Type B pancreatic cell (in vitro differentiated cells): Measurements from ENCODE around the gene LHX3. TPM values are rescaled to one million over a fixed set of nuclear protein-coding genes. Genes with fewer than 3 reads are reported as not detected.

Source experiments
- DNase-seq: peaks from one replicate; pipeline ENCODE4 v3.0.0; 2021; ENCODE audit warnings: mixed read lengths; ENCODE audit not compliant: unreplicated experiment; ENCODE audit errors: extremely low spot score
- H3K27ac Mint-ChIP-seq: 2 replicates; pipeline ENCODE4 v1.8.0; 2021; ENCODE audit warnings: mild to moderate bottlenecking, mixed read lengths
- H3K27me3 Mint-ChIP-seq: 2 replicates; pipeline ENCODE4 v1.8.0; 2021; ENCODE audit warnings: mixed read lengths
- H3K36me3 Mint-ChIP-seq: 2 replicates; pipeline ENCODE4 v1.8.0; 2021; ENCODE audit warnings: mixed read lengths
- H3K4me1 Mint-ChIP-seq: one replicate; pipeline ENCODE4 v1.8.0; 2021; ENCODE audit warnings: mixed read lengths; ENCODE audit not compliant: unreplicated experiment
- H3K4me3 Mint-ChIP-seq: 2 replicates; pipeline ENCODE4 v1.8.0; 2021; ENCODE audit warnings: mild to moderate bottlenecking, mixed read lengths
- H3K9me3 Mint-ChIP-seq: 2 replicates; pipeline ENCODE4 v1.8.0; 2021; ENCODE audit warnings: mixed read lengths
- CTCF ChIP-seq: fragments of 200-600 bp; sonication (generic); conservative IDR thresholded peaks from 2 replicates; pipeline ENCODE4 v1.5.0; 2021; ENCODE audit warnings: antibody characterized with exemption, mild to moderate bottlenecking
- total RNA-seq: library from RNA; stranded (reverse); gene quantifications from 2 replicates; pipeline ENCODE4 v1.2.1, GENCODE V29; 2021; ENCODE audit warnings: low replicate concordance

The LHX3 gene
- total RNA-seq, 1 donor from 2014 or later = 0.10 TPM

- H3K4me1 Mint-ChIP-seq = peaks cover 12% of the 10 kb centered on the region
Measured at GRCh38 chr9:136222166-136222905, 17.4 kb upstream of the LHX3 start.

DNA sequence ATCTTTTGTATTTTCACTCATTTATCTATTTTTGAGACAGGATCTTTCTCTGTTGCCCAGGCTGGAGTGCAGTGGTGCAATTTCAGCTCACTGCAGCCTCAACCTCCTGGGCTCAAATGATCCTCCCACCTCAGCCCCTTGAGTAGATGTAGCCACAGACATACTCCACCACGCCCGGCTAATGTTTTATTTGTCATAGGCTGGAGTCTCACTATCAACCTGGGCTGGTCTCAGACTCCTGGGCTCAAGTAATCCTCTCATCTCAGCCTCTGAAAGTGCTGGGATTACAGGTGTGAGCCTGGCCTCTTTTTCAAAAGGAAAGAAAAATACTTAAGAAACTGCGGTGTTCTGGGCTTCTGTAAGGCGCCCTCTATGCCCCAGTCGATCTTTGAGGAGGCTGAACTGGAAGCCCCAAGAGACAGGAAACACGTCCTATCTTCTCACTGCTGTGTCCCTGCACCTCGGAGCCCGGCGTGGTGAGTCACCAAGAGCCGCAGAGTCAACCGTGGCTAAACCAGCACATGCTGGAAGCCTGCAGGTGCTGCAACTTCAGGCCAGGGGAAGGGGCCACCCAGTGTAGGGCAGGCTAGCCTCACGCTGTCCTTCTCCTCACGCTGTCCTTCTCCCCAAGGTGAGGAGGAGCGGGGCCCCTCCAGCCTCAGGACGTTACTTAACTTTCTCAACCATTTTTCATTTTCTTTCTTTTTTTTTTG is 15.2 kb upstream of the LHX3 start:
- no peak overlapping the region for H3K27ac Mint-ChIP-seq
- H3K4me3 Mint-ChIP-seq = no peak overlapping the region
- H3K36me3 Mint-ChIP-seq = peaks cover 4% of the 10 kb centered on the region
- TF ChIP-seq CTCF = no peak
- peaks cover 5% of the 10 kb centered on the region for H3K4me1 Mint-ChIP-seq
- H3K9me3 Mint-ChIP-seq = no peaks in the 10 kb centered on the region
- no peak for DNase-seq
- no peaks in the 10 kb centered on the region for H3K27me3 Mint-ChIP-seq

More at GRCh38 chr9:136222166-136222905, 17.4 kb upstream of the LHX3 start:
- Mint-ChIP-seq H3K27me3 (no peaks in the 10 kb centered on the region), H3K36me3 (peaks cover 4% of the 10 kb centered on the region), H3K27ac (no peak overlapping the region), H3K4me3 (no peak overlapping the region), H3K9me3 (no peaks in the 10 kb centered on the region)
- DNase-seq = no peak
- no peak for TF ChIP-seq CTCF

DNA sequence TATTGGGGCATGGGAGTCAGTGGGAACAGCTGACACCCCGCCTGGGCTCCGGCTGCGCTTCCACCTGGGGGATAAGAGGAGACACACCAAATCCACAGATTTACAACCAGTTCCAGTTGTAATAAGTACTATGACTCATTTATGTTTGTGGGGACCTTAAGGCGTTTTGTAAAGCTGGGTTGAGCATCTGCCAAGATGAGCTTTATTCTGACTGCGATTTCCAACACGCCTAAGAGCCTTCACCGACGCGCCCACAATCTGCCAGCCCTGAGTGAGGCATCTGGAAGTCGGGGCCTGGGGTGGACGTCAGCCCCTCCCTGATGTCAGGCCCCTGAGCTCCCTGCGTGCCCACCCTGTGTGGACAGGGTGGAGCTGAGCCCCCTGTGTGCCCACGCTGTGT is 14.3 kb upstream of the LHX3 start:
- TF ChIP-seq CTCF = no peak
- H3K36me3 Mint-ChIP-seq = peaks cover 8% of the 10 kb centered on the region
- no peak overlapping the region for H3K4me3 Mint-ChIP-seq
- H3K27ac Mint-ChIP-seq = no peak overlapping the region
- no peaks in the 10 kb centered on the region for H3K4me1 Mint-ChIP-seq
- H3K9me3 Mint-ChIP-seq = no peaks in the 10 kb centered on the region
- no peaks in the 10 kb centered on the region for H3K27me3 Mint-ChIP-seq
- DNase-seq = no peak

DNA sequence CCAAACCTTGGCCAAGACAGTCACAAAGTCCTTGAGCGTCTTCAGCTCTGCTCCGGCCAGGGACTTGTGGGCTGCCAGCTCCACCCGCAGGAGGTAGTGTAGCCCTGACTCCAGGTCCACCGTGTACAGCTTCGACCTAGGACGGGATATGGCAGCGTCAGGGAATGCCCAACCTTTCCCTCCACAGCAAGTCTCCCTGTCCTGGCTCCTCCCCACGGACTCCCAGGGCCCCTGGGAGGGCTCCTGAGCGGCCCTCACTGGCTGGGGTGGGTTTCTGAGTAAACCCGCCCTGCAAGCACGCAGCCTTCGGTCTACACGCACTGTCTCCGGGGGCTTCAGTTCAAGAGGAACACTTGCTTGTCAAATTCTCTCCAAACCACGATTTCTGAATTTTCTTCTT is 13.7 kb upstream of the LHX3 start:
- Mint-ChIP-seq H3K27me3 (no peaks in the 10 kb centered on the region), H3K9me3 (no peaks in the 10 kb centered on the region), H3K27ac (no peak overlapping the region), H3K36me3 (peaks cover 11% of the 10 kb centered on the region), H3K4me1 (no peaks in the 10 kb centered on the region), H3K4me3 (no peak overlapping the region)
- DNase-seq = no peak
- TF ChIP-seq CTCF = no peak

DNA sequence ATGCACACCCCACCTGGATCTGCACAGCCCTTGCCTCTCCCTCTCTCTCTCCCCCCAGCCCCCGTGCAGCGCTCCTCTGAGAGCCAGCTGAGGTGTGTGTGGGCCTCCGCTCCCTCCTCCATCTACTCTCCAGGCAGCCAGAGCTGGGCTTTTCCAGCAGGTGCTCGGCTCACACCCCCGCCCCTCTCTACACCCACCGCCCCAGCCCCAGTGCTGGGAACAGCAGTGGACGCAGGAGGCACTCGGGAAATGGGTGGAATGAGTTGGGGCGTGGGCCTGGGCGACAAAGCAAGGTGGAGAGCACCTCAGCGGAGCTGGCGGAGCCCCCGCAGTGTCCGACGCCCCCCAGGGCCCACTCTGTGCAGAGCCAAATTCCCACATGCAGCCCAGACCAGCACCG is 13.3 kb upstream of the LHX3 start:
- no peak for DNase-seq
- H3K27me3 Mint-ChIP-seq = no peaks in the 10 kb centered on the region
- no peak for TF ChIP-seq CTCF
- H3K27ac Mint-ChIP-seq = no peak overlapping the region
- H3K36me3 Mint-ChIP-seq = peaks cover 10% of the 10 kb centered on the region
- H3K4me1 Mint-ChIP-seq = no peaks in the 10 kb centered on the region
- no peak overlapping the region for H3K4me3 Mint-ChIP-seq
- no peaks in the 10 kb centered on the region for H3K9me3 Mint-ChIP-seq
